Progenitor cell of endocrine pancreas (in vitro differentiated cells): ENCODE data around the gene TRIM3. TPM values are rescaled to one million over a fixed set of nuclear protein-coding genes. Genes with fewer than 3 reads are reported as not detected.

Source experiments
- DNase-seq: peaks from one replicate; pipeline ENCODE4 v3.0.0; 2021; ENCODE audit warnings: low spot score; ENCODE audit not compliant: unreplicated experiment
- H3K27ac Mint-ChIP-seq: 2 replicates; pipeline ENCODE4 v1.8.0; 2021; ENCODE audit warnings: mild to moderate bottlenecking, moderate library complexity, mixed read lengths
- H3K27me3 Mint-ChIP-seq: 2 replicates; pipeline ENCODE4 v1.8.0; 2021; ENCODE audit warnings: mixed read lengths
- H3K36me3 Mint-ChIP-seq: 2 replicates; pipeline ENCODE4 v1.8.0; 2022; ENCODE audit warnings: mixed read lengths; ENCODE audit not compliant: insufficient read depth
- H3K4me1 Mint-ChIP-seq: 2 replicates; pipeline ENCODE4 v1.8.0; 2021; ENCODE audit warnings: low read depth, mixed read lengths
- H3K4me3 Mint-ChIP-seq: 2 replicates; pipeline ENCODE4 v1.8.0; 2021; ENCODE audit warnings: low read depth, mild to moderate bottlenecking, moderate library complexity, mixed read lengths
- H3K9me3 Mint-ChIP-seq: 2 replicates; pipeline ENCODE4 v1.8.0; 2021; ENCODE audit warnings: low read depth, mixed read lengths
- CTCF ChIP-seq: fragments of 200-600 bp; sonication (generic); IDR thresholded peaks from one replicate; pipeline ENCODE4 v1.5.0; 2021; ENCODE audit warnings: antibody characterized with exemption, mild to moderate bottlenecking; ENCODE audit not compliant: unreplicated experiment
- total RNA-seq: library from RNA; stranded (reverse); gene quantifications from 2 replicates; pipeline ENCODE4 v1.2.1, GENCODE V29; 2021

Gene TRIM3
- total RNA-seq, 1 donor from 2014 or later: 22.6 TPM

- no peak for TF ChIP-seq CTCF
- Mint-ChIP-seq H3K4me3 (no peak overlapping the region), H3K27ac (no peak overlapping the region), H3K4me1 (no peaks in the 10 kb centered on the region), H3K9me3 (no peaks in the 10 kb centered on the region), H3K27me3 (no peaks in the 10 kb centered on the region), H3K36me3 (peaks cover 10% of the 10 kb centered on the region)
- DNase-seq: no peak
Measured at GRCh38 chr11:6402561-6402981, 71.2 kb downstream of the TRIM3 start.

DNA sequence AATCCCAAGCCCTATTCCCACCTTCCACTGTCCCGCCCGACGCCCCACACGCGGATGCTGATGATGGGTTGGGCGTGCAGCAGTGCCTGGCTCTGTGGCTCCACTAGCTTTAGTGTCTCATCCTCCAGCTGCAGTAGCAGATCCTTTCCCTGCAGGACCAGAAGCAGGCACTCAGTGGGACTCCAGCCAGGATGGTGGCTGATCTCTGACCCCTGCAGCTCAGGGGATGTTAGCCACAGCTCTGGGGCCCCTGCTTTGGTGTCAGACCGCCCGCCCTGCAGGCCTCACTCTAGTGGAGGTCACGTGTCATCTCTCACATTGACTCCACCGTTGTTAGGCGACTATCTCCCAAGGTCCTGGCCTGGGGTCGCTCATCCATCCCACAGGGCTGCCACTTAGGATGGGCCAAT, 71.7 kb downstream of the TRIM3 start:
- no peaks in the 10 kb centered on the region for H3K9me3 Mint-ChIP-seq
- DNase-seq: no peak
- no peak overlapping the region for H3K4me3 Mint-ChIP-seq
- H3K36me3 Mint-ChIP-seq: peaks cover 8% of the 10 kb centered on the region
- no peak overlapping the region for H3K27ac Mint-ChIP-seq
- H3K4me1 Mint-ChIP-seq: no peaks in the 10 kb centered on the region
- TF ChIP-seq CTCF: no peak
- no peaks in the 10 kb centered on the region for H3K27me3 Mint-ChIP-seq

- TF ChIP-seq CTCF: no peak
- Mint-ChIP-seq H3K4me3 (no peak overlapping the region), H3K36me3 (peaks cover 8% of the 10 kb centered on the region), H3K27ac (no peak overlapping the region), H3K27me3 (no peaks in the 10 kb centered on the region), H3K4me1 (no peaks in the 10 kb centered on the region), H3K9me3 (no peaks in the 10 kb centered on the region)
- no peak for DNase-seq
Measured at GRCh38 chr11:6401464-6401863, 72.3 kb downstream of the TRIM3 start.

- no peak for TF ChIP-seq CTCF
- no peak overlapping the region for H3K4me3 Mint-ChIP-seq
- no peaks in the 10 kb centered on the region for H3K4me1 Mint-ChIP-seq
- H3K27me3 Mint-ChIP-seq: no peaks in the 10 kb centered on the region
- peaks cover 8% of the 10 kb centered on the region for H3K36me3 Mint-ChIP-seq
- DNase-seq: no peak
- H3K27ac Mint-ChIP-seq: no peak overlapping the region
- H3K9me3 Mint-ChIP-seq: no peaks in the 10 kb centered on the region
Measured at GRCh38 chr11:6400431-6401345, 73.1 kb downstream of the TRIM3 start.

Other genes starting within 250 kb of the TRIM3 start
- 58.4 and 63.0 TPM in 2 replicates for gene FHIP1B, start 239.3 kb downstream of the TRIM3 start, total RNA-seq
- 2.0 and 2.1 TPM in 2 replicates for gene CNGA4, start 234.9 kb downstream of the TRIM3 start, total RNA-seq
- 7.4 and 7.5 TPM in 2 replicates for gene CCKBR, start 214.1 kb downstream of the TRIM3 start, total RNA-seq
- gene CAVIN3, start 153.4 kb downstream of the TRIM3 start, total RNA-seq: 6.7 and 7.1 TPM in 2 replicates
- 25.5 and 27.8 TPM in 2 replicates for gene SMPD1, start 83.5 kb downstream of the TRIM3 start, total RNA-seq
- gene APBB1, start 54.8 kb downstream of the TRIM3 start, total RNA-seq: 64.2 and 71.4 TPM in 2 replicates
- gene HPX, start 33.0 kb downstream of the TRIM3 start, total RNA-seq: 2.5 and 6.1 TPM in 2 replicates
- 77.0 and 78.1 TPM in 2 replicates for gene ARFIP2, start 7.4 kb upstream of the TRIM3 start, total RNA-seq
- 34.2 and 37.5 TPM in 2 replicates for gene TIMM10B, start 7.6 kb upstream of the TRIM3 start, total RNA-seq
- 7.0 and 7.7 TPM in 2 replicates for gene DNHD1, start 23.3 kb upstream of the TRIM3 start, total RNA-seq
- gene RRP8, start 129.7 kb upstream of the TRIM3 start, total RNA-seq: 18.8 and 21.7 TPM in 2 replicates
- gene ILK, start 129.8 kb upstream of the TRIM3 start, total RNA-seq: 127 and 133 TPM in 2 replicates
- 148 and 160 TPM in 2 replicates for gene TAF10, start 138.3 kb upstream of the TRIM3 start, total RNA-seq
- gene TPP1, start 145.5 kb upstream of the TRIM3 start, total RNA-seq: 54.4 and 59.9 TPM in 2 replicates
- gene DCHS1, start 181.9 kb upstream of the TRIM3 start, total RNA-seq: 54.7 and 61.4 TPM in 2 replicates
- gene MRPL17, start 209.4 kb upstream of the TRIM3 start, total RNA-seq: 36.5 and 41.3 TPM in 2 replicates